Thyroid gland (tissue), 4 donors: Measurements from ENCODE around the gene OXLD1. TPM values are rescaled to one million over a fixed set of nuclear protein-coding genes. Genes with fewer than 3 reads are reported as not detected.

Experiments used
- DNase-seq, 2 donors: peaks; one replicate each; pipeline ENCODE4 v3.0.0-alpha.2; 2019
- H3K27ac ChIP-seq, 3 donors: fragments of 200-600 bp; sonication (generic); 1 replicate in 2 of 3; 2 replicates in 1 of 3; pipeline ENCODE4 v1.5.1; 2016 to 2019; ENCODE audit warnings: mild to moderate bottlenecking in 1 of 3, moderate library complexity in 1 of 3
- H3K27me3 ChIP-seq: fragments of 200-600 bp; sonication (generic); one replicate; pipeline ENCODE4 v1.5.1; 2019
- H3K36me3 ChIP-seq, 2 donors: fragments of 200-600 bp; sonication (generic); one replicate each; pipeline ENCODE4 v1.5.1; 2016 to 2019
- H3K4me1 ChIP-seq, 2 donors: fragments of 200-600 bp; sonication (generic); one replicate each; pipeline ENCODE4 v1.5.1; 2017 to 2019
- H3K4me3 ChIP-seq, 3 donors: fragments of 200-600 bp; sonication (generic); replicated peaks in 1 of 3; 1 replicate in 2 of 3; 2 replicates in 1 of 3; pipeline ENCODE4 v1.5.1; 2016; ENCODE audit warnings: mild to moderate bottlenecking in 1 of 3
- H3K9me3 ChIP-seq: fragments of 200-600 bp; sonication (generic); one replicate; pipeline ENCODE4 v1.5.1; 2017
- POLR2A ChIP-seq, 2 donors: fragments of 450-650 bp; IDR thresholded peaks; one replicate each; pipeline ENCODE4 v1.6.1; 2017; ENCODE audit warnings: antibody characterized with exemption in 2 of 2, mild to moderate bottlenecking in 2 of 2, moderate library complexity in 1 of 2
- WGBS, 2 donors: methylation state at CpG; one replicate each; pipeline ENCODE4 v1.1.5; 2017; 5-methylcytosine and 5-hydroxymethylcytosine counted together
- intact Hi-C: fragments of 100-400 bp; cut with DNase I; formaldehyde crosslinking; loops from one replicate; pipeline ENCODE4 v1.15.1; 2023
- total RNA-seq, 4 donors: library from RNA; depleted of rRNA; stranded (reverse); fragments of >200 nt; gene quantifications; one replicate each; pipeline ENCODE4 v1.2.3, GENCODE V29; 2016
- TF ChIP-seq, protein P1 (sequence below), 6 experiments: fragments of 200-600 bp in 3 of 6; fragments of 450-650 bp in 3 of 6; sonication (generic) in 3 of 6; IDR thresholded peaks; one replicate each; pipeline ENCODE4 v1.5.1; 2016 to 2019; ENCODE audit warnings: antibody characterized with exemption in 6 of 6, mild to moderate bottlenecking in 2 of 6, inconsistent platforms in 1 of 6, moderate library complexity in 1 of 6

The OXLD1 gene
- total RNA-seq, 4 donors from 2014 or later, result 20.5 to 46.3 (median 34.2) TPM

DNA sequence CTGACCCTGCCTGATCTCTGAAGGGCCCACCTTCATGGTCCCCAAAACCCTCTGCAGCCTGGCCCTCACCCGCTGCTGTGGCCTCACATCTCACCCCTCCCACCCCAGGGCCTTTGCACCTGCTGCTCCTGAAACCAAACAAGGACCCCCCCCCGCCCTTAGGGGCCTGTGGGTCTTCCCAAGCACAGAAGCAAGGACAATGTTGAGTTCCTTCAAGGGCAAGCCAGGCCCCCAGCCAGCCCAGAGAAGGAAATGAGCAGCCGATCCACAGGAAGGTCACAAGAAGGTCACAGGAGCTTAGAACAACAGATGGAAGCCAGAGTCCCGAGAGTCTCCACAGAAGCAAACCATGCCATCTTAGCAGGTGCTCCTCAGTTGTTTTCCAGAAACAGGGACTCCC, 9.6 kb downstream of the OXLD1 start:
- no peak overlapping the region for H3K4me3 ChIP-seq
- H3K27ac ChIP-seq, result no peak overlapping the region
- no peaks in the 10 kb centered on the region for H3K27me3 ChIP-seq
- intact Hi-C loops, result no loop called here
- DNase-seq, result no peak
- no peaks in the 10 kb centered on the region for H3K9me3 ChIP-seq
- no peaks in the 10 kb centered on the region for H3K36me3 ChIP-seq
- 58 to 76% methylated on average over 3 of the region's 4 CpGs for WGBS, 2 donors
- H3K4me1 ChIP-seq, result no peaks in the 10 kb centered on the region
- TF ChIP-seq, protein P1, sequence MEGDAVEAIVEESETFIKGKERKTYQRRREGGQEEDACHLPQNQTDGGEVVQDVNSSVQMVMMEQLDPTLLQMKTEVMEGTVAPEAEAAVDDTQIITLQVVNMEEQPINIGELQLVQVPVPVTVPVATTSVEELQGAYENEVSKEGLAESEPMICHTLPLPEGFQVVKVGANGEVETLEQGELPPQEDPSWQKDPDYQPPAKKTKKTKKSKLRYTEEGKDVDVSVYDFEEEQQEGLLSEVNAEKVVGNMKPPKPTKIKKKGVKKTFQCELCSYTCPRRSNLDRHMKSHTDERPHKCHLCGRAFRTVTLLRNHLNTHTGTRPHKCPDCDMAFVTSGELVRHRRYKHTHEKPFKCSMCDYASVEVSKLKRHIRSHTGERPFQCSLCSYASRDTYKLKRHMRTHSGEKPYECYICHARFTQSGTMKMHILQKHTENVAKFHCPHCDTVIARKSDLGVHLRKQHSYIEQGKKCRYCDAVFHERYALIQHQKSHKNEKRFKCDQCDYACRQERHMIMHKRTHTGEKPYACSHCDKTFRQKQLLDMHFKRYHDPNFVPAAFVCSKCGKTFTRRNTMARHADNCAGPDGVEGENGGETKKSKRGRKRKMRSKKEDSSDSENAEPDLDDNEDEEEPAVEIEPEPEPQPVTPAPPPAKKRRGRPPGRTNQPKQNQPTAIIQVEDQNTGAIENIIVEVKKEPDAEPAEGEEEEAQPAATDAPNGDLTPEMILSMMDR (IDR thresholded peaks at IDR 0.05), result no peak
- TF ChIP-seq POLR2A (IDR thresholded peaks at IDR 0.05), result no peak

DNA sequence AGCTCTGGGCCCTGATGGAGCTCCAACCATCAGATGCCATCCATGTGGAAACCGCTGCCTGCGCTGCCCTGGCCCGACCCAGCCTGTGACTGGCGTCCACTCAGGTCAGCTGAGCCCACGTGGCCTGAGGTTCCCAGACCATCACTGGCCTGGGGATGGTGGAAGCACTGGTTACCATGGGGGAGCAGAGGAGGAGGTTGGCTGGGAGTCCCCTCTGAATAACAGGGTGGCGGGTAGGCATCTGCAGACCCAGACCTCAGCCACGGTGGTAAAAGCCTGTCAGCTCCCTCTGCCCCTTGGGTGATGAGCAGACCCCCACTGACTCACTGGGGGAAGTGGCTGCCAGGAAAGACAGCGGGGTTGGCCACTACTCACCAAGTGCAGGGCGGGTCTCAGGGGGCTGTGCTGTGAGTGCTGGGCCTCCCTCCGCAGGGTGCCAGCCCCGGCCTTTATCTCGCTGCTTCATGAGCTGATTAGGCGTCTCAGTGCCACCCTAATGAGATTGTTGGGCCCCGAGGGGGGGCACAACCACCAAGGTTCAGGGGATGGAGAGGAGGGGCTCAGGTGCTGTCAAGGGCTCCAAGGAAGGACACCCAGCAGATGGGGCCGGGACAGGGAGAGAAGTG, 10.2 kb downstream of the OXLD1 start, which contains the start of gene PDE6G:
Gene PDE6G, minus strand, starts transcription at position 425 of the 626 bp plus-strand sequence. CDS start 3,237 bp downstream, outside the sequence.
- WGBS, 2 donors, result 77 to 80% methylated on average over 5 to 10 of the region's 15 CpGs
- TF ChIP-seq, protein P1 (IDR thresholded peaks at IDR 0.05), result no peak
- TF ChIP-seq POLR2A (IDR thresholded peaks at IDR 0.05), result no peak
- no peaks in the 10 kb centered on the region for H3K4me1 ChIP-seq

DNA sequence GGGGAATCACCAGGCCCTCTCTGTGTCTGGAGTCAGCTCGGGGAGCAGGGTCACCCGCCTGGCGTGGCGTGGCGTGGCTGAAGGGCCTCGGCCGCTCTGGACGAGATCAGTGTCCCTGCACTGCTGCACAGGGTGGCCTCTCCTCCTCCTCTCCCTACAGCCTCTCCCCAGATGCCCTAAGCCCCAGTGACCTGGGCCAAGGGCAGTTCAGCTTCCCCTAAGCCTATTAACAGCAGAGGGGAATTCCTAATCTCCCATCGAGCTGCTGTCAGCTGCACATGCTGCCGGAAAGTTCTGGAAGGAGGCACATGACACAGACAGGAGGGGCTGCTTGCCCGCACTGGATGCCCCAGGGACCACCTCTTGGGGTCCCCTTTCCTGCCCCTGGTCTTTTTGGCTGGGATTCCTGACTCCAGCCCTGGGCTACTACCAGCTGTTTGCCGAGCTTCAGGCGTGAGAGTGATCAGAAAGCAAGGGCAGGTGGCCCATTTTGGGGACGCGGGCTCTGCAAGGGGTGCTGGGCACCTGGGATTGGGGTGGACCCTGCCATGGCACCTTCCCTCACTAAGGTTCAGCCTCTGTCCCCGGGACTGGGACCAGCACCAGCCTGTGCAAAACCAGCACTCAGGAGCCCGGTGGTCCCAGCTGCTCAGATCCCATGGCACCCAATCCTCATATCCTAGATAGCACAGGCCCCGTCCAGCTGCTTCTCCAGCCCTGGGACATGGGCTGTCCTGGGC, 10.9 kb downstream of the OXLD1 start:
- no peaks in the 10 kb centered on the region for H3K27me3 ChIP-seq
- intact Hi-C loops, result no loop called here

More for the DNA sequence above, 10.2 kb downstream of the OXLD1 start, which contains the start of gene PDE6G:
- Histone ChIP-seq H3K9me3 (no peaks in the 10 kb centered on the region), H3K27ac (no peak within 1 kb of the TSS), H3K27me3 (no peaks in the 10 kb centered on the region), H3K36me3 (no peaks in the 10 kb centered on the region), H3K4me3 (no peak within 1 kb of the TSS)
- intact Hi-C loops, result no loop called here
- no peak for DNase-seq

DNA sequence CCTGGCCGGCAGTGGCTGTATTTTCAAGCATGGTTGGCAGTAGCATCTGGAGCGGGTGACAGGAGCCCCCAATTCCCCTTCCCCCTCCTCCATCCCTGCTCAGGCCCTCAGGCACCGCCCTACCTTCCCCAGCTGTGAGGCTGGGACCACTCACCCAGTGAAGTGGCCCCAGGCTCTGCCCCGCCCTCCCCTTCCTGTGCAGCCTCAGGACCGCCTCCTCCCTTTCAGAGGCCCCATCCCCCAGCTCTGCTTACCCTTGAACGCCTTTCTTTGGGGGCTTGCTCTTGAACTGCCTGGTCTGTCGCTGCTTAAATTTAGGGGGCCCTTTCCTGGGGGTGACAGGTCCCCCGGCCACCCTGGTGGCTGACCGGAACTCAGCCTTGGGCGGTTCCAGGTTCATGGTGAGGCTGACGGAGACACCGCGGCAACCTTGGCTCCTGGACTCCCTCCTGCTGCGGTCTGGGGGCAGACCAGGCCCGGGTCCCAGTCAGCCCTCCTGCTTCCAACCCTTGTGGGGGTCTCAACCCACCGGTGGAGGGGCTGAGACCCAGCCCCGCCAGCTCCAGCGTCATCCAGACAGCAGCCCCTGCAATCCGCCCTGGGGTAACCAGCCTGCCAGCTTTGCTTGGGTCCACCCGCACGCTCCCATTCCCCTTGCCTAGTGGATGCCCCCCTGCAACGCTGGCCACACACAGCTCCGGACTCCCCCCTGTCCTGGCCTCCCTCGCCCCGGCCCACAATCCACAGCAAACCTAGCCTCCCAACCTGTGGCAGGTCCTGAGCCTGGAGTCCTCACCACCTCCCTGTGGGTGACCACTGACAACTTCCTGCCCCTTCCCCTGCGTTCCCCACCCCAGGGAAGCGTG, 13.3 kb downstream of the OXLD1 start:
- intact Hi-C loops, result no loop called here
- WGBS, 2 donors, result 31 to 33% methylated on average over 16 to 22 of the region's 27 CpGs
- TF ChIP-seq POLR2A (IDR thresholded peaks at IDR 0.05), result no peak
- TF ChIP-seq, protein P1 (IDR thresholded peaks at IDR 0.05), result no peak
- H3K27ac ChIP-seq, result no peak overlapping the region
- H3K9me3 ChIP-seq, result no peaks in the 10 kb centered on the region
- H3K4me1 ChIP-seq, result no peaks in the 10 kb centered on the region
- no peaks in the 10 kb centered on the region for H3K36me3 ChIP-seq
- peaks cover 6% of the 10 kb centered on the region for H3K27me3 ChIP-seq
- no peak overlapping the region for H3K4me3 ChIP-seq
- no peak for DNase-seq

More for the DNA sequence above, 10.9 kb downstream of the OXLD1 start:
- 69 to 76% methylated on average over 9 to 15 of the region's 18 CpGs for WGBS, 2 donors
- Histone ChIP-seq H3K27ac (no peak overlapping the region), H3K9me3 (no peaks in the 10 kb centered on the region), H3K4me3 (no peak overlapping the region), H3K36me3 (no peaks in the 10 kb centered on the region), H3K4me1 (no peaks in the 10 kb centered on the region)
- no peak for TF ChIP-seq POLR2A (IDR thresholded peaks at IDR 0.05)
- TF ChIP-seq, protein P1 (IDR thresholded peaks at IDR 0.05), result no peak
- no peak for DNase-seq
